ENCODE results near the gene GAA. TPM values are rescaled to one million over a fixed set of nuclear protein-coding genes. Genes with fewer than 3 reads are reported as not detected.

The GAA gene
- total RNA-seq, 1 experiment from 2014 or later, result 7.5 TPM

DNA sequence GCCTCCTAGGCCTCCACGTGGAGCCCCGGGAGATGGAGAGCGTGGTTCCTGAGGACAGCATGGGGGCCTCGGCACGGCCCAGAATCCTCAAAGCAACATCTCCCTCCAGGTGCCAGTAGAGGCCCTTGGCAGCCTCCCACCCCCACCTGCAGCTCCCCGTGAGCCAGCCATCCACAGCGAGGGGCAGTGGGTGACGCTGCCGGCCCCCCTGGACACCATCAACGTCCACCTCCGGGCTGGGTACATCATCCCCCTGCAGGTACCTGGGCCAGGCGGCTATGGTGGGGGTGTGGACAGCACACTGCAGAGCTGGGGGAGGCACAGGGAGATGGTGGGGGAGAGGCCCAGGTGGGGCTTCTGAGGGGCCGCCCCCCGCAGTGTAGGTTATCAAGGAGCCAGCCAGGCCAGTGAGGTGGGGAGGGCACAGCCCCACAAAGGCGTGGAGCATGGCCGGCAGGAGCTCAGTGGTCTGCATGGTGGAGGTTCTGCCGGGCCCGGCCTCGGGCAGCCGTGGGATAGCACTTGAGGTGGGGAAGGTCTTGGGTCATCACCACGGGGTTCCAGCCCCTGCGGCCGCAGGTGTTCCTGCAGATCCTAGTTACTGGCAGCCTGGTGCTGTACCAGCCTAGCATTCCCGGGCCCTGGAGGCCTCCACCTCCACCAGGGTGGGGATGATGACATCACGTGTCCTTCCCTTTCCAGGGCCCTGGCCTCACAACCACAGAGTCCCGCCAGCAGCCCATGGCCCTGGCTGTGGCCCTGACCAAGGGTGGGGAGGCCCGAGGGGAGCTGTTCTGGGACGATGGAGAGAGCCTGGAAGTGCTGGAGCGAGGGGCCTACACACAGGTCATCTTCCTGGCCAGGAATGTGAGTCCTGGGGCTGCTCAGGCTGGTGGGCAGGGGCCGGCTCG, 16.4 kb downstream of the GAA start:
- POLR2A ChIA-PET (ENCODE audit: low non-redundant PET), result interaction anchor here (0.7 kb wide), 1 partner anchor 573 kb away, joined by 3 read pairs; no protein-coding TSS in a partner anchor
- no TSS peak for BruUV-seq (replicated peaks)
- intact Hi-C loops (cut with micrococcal nuclease; ENCODE audit: unreplicated experiment), result no loop called here

DNA sequence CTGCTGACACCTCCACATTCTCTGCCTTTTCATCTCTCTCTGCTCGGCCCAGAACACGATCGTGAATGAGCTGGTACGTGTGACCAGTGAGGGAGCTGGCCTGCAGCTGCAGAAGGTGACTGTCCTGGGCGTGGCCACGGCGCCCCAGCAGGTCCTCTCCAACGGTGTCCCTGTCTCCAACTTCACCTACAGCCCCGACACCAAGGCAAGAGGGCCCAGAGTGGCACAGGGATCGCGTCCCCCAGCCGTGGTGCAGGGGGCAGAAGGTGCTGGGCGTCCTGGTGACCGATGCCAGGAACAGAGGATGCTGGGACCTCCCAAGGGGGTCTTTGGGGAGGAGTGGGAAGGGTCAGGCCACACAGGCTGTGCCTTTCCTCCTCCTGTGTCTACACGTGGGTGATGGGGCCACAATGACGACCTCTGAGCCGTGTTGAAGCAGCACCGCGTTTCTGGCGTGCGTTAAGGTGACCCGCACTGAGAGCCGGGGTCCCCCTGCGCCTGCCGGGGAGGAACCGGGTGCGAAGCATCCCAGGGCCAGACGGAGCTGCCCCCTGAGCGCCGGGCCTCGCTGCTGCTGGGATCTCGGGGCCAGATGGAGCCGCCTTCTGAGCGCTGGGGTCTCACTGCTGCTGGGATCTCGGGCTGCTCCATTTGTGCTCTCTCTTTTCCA, 17.4 kb downstream of the GAA start:
- ChIA-PET POLR2A (ENCODE audit: low non-redundant PET) (interaction anchor here (0.6 kb wide), 1 partner anchor 377 kb away, joined by 4 read pairs; no protein-coding TSS in a partner anchor), CTCF (interaction anchor here (1.4 kb wide), 1 partner anchor 17 kb away, joined by 4 read pairs; the partner anchor contains the start of gene GAA)
- Histone ChIP-seq H3K4me3 (ENCODE audit: low read depth, low read length, poor library complexity, severe bottlenecking) (no peak overlapping the region), H3K4me1 (ENCODE audit: insufficient read depth, low read length, poor library complexity, severe bottlenecking) (no peaks in the 10 kb centered on the region), H3K27ac (ENCODE audit: low read depth, low read length, poor library complexity, severe bottlenecking) (no peak overlapping the region), H3K36me3 (ENCODE audit: insufficient read depth, low read length, poor library complexity, severe bottlenecking) (no peaks in the 10 kb centered on the region), H3K9me3 (ENCODE audit: low read depth, low read length, poor library complexity, severe bottlenecking) (no peaks in the 10 kb centered on the region), H3K27me3 (replicated peaks; ENCODE audit: insufficient read depth, low read depth, low read length, poor library complexity) (no peaks in the 10 kb centered on the region)
- no TSS peak for BruUV-seq (replicated peaks)
- TF ChIP-seq EZH2 (IDR thresholded peaks at IDR 0.05; ENCODE audit: borderline replicate concordance, low read depth, low read length, poor library complexity, severe bottlenecking), result no peak
- TF ChIP-seq, protein P1, sequence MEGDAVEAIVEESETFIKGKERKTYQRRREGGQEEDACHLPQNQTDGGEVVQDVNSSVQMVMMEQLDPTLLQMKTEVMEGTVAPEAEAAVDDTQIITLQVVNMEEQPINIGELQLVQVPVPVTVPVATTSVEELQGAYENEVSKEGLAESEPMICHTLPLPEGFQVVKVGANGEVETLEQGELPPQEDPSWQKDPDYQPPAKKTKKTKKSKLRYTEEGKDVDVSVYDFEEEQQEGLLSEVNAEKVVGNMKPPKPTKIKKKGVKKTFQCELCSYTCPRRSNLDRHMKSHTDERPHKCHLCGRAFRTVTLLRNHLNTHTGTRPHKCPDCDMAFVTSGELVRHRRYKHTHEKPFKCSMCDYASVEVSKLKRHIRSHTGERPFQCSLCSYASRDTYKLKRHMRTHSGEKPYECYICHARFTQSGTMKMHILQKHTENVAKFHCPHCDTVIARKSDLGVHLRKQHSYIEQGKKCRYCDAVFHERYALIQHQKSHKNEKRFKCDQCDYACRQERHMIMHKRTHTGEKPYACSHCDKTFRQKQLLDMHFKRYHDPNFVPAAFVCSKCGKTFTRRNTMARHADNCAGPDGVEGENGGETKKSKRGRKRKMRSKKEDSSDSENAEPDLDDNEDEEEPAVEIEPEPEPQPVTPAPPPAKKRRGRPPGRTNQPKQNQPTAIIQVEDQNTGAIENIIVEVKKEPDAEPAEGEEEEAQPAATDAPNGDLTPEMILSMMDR (conservative IDR thresholded peaks at IDR 0.05; ENCODE audit: low read depth, low read length), result no peak
- intact Hi-C loops (cut with micrococcal nuclease; ENCODE audit: unreplicated experiment), result no loop called here
- DNase-seq (ENCODE audit: low spot score), result no peak

More for the DNA sequence above, 16.4 kb downstream of the GAA start:
- Histone ChIP-seq H3K9me3 (ENCODE audit: low read depth, low read length, poor library complexity, severe bottlenecking) (no peaks in the 10 kb centered on the region), H3K27me3 (replicated peaks; ENCODE audit: insufficient read depth, low read depth, low read length, poor library complexity) (no peaks in the 10 kb centered on the region), H3K27ac (ENCODE audit: low read depth, low read length, poor library complexity, severe bottlenecking) (no peak overlapping the region), H3K4me1 (ENCODE audit: insufficient read depth, low read length, poor library complexity, severe bottlenecking) (no peaks in the 10 kb centered on the region), H3K4me3 (ENCODE audit: low read depth, low read length, poor library complexity, severe bottlenecking) (no peak overlapping the region), H3K36me3 (ENCODE audit: insufficient read depth, low read length, poor library complexity, severe bottlenecking) (no peaks in the 10 kb centered on the region)
- no peak for DNase-seq (ENCODE audit: low spot score)
- TF ChIP-seq EZH2 (IDR thresholded peaks at IDR 0.05; ENCODE audit: borderline replicate concordance, low read depth, low read length, poor library complexity, severe bottlenecking), result no peak
- TF ChIP-seq, protein P1 (conservative IDR thresholded peaks at IDR 0.05; ENCODE audit: low read depth, low read length), result no peak
- CTCF ChIA-PET, result no interaction called here

DNA sequence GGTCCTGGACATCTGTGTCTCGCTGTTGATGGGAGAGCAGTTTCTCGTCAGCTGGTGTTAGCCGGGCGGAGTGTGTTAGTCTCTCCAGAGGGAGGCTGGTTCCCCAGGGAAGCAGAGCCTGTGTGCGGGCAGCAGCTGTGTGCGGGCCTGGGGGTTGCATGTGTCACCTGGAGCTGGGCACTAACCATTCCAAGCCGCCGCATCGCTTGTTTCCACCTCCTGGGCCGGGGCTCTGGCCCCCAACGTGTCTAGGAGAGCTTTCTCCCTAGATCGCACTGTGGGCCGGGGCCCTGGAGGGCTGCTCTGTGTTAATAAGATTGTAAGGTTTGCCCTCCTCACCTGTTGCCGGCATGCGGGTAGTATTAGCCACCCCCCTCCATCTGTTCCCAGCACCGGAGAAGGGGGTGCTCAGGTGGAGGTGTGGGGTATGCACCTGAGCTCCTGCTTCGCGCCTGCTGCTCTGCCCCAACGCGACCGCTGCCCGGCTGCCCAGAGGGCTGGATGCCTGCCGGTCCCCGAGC, 17.9 kb downstream of the GAA start:
- ChIA-PET CTCF (interaction anchor here (1.4 kb wide), 1 partner anchor 18 kb away, joined by 4 read pairs; the partner anchor contains the start of gene GAA), POLR2A (ENCODE audit: low non-redundant PET) (interaction anchor here (0.6 kb wide), 1 partner anchor 377 kb away, joined by 4 read pairs; no protein-coding TSS in a partner anchor)
- Histone ChIP-seq H3K27ac (ENCODE audit: low read depth, low read length, poor library complexity, severe bottlenecking) (no peak overlapping the region), H3K36me3 (ENCODE audit: insufficient read depth, low read length, poor library complexity, severe bottlenecking) (no peaks in the 10 kb centered on the region), H3K9me3 (ENCODE audit: low read depth, low read length, poor library complexity, severe bottlenecking) (no peaks in the 10 kb centered on the region), H3K27me3 (replicated peaks; ENCODE audit: insufficient read depth, low read depth, low read length, poor library complexity) (no peaks in the 10 kb centered on the region), H3K4me3 (ENCODE audit: low read depth, low read length, poor library complexity, severe bottlenecking) (no peak overlapping the region), H3K4me1 (ENCODE audit: insufficient read depth, low read length, poor library complexity, severe bottlenecking) (no peaks in the 10 kb centered on the region)
- intact Hi-C loops (cut with micrococcal nuclease; ENCODE audit: unreplicated experiment), result no loop called here
- TF ChIP-seq, protein P1 (conservative IDR thresholded peaks at IDR 0.05; ENCODE audit: low read depth, low read length), result no peak
- no peak for TF ChIP-seq EZH2 (IDR thresholded peaks at IDR 0.05; ENCODE audit: borderline replicate concordance, low read depth, low read length, poor library complexity, severe bottlenecking)
- BruUV-seq (replicated peaks), result no TSS peak
- no peak for DNase-seq (ENCODE audit: low spot score)

All from A673 (cell line).